ENCODE measurements around the gene PSME2. TPM values are rescaled to one million over a fixed set of nuclear protein-coding genes. Genes with fewer than 3 reads are reported as not detected.
A peak's percentile ranks its signal among the peaks of the same experiment; 100 is the strongest.

PSME2 gene
- polyA plus RNA-seq, 3 donors: 237 to 593 (median 579) TPM

- Histone ChIP-seq H3K4me3 (replicated peaks in 1 of 3; ENCODE audit: low read depth in 2 of 3, low read length in 3 of 3) (peak overlapping the region; percentile 84 to 100 (median 89)), H3K9ac (ENCODE audit: insufficient read depth, low read length, poor library complexity, severe bottlenecking) (peak overlapping the region; percentile 93), H3K27me3 (ENCODE audit: control insufficient read depth in 2 of 2, insufficient read depth in 2 of 2, low read length in 2 of 2) (no peaks in the 10 kb centered on the region), H4K20me1 (ENCODE audit: insufficient read depth, low read length) (peaks cover 59% of the 10 kb centered on the region), H2AFZ (ENCODE audit: insufficient read depth, low read depth, low read length, poor library complexity, severe bottlenecking) (peak overlapping the region; percentile 93), H3K4me2 (replicated peaks; ENCODE audit: extremely low read depth, low read length, poor library complexity, severe bottlenecking) (peak overlapping the region; percentile 98), H3K36me3 (replicated peaks in 1 of 2; ENCODE audit: control insufficient read depth in 1 of 2, insufficient read depth in 2 of 2, low read length in 2 of 2) (peaks cover 36 to 49% of the 10 kb centered on the region in 2 donors), H3K27ac (ENCODE audit: low read depth in 1 of 2, low read length in 2 of 2) (peak overlapping the region; percentile 84 to 89), H3K4me1 (ENCODE audit: control insufficient read depth in 1 of 2, insufficient read depth in 2 of 2, low read length in 2 of 2) (peaks cover 34 to 50% of the 10 kb centered on the region in 2 donors), H3K9me3 (replicated peaks in 1 of 2; ENCODE audit: control insufficient read depth in 1 of 2, insufficient read depth in 1 of 2, low read length in 2 of 2) (no peaks in the 10 kb centered on the region), H3K79me2 (ENCODE audit: insufficient read depth, low read length) (peaks cover 70% of the 10 kb centered on the region)
- intact Hi-C loops (cut with micrococcal nuclease): loop anchor here in 1 of 2 donors (2.0 kb wide), 1 partner anchor 15 kb away; the partner anchor contains the start of gene IRF9
- peaks cover 50 to 52% of the 10 kb centered on the region in 2 donors for H3K36me3 Mint-ChIP-seq
- TF ChIP-seq, protein P1, sequence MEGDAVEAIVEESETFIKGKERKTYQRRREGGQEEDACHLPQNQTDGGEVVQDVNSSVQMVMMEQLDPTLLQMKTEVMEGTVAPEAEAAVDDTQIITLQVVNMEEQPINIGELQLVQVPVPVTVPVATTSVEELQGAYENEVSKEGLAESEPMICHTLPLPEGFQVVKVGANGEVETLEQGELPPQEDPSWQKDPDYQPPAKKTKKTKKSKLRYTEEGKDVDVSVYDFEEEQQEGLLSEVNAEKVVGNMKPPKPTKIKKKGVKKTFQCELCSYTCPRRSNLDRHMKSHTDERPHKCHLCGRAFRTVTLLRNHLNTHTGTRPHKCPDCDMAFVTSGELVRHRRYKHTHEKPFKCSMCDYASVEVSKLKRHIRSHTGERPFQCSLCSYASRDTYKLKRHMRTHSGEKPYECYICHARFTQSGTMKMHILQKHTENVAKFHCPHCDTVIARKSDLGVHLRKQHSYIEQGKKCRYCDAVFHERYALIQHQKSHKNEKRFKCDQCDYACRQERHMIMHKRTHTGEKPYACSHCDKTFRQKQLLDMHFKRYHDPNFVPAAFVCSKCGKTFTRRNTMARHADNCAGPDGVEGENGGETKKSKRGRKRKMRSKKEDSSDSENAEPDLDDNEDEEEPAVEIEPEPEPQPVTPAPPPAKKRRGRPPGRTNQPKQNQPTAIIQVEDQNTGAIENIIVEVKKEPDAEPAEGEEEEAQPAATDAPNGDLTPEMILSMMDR (IDR thresholded peaks at IDR 0.05): no peak
- H3K27ac Mint-ChIP-seq: peak overlapping the region; percentile 95 to 99 (median 97)
- 0% methylated on average over 2 of the region's 9 CpGs for WGBS (ENCODE audit: insufficient coverage)
- H3K9me3 Mint-ChIP-seq: no peaks in the 10 kb centered on the region
- H3K27me3 Mint-ChIP-seq (ENCODE audit: low read depth in 3 of 3): peaks cover 0 to 2% (median 0%) of the 10 kb centered on the region in 3 donors
- peaks cover 48% of the 10 kb centered on the region for H3K4me1 Mint-ChIP-seq
- peak overlapping the region; percentile 98 to 99 for H3K4me3 Mint-ChIP-seq
- DNase-seq: peak in 2 of 3 donors; percentile 29 to 76
These were observed 539 bp downstream of the PSME2 start for GRCh38 chr14:24145690-24146452.

DNA sequence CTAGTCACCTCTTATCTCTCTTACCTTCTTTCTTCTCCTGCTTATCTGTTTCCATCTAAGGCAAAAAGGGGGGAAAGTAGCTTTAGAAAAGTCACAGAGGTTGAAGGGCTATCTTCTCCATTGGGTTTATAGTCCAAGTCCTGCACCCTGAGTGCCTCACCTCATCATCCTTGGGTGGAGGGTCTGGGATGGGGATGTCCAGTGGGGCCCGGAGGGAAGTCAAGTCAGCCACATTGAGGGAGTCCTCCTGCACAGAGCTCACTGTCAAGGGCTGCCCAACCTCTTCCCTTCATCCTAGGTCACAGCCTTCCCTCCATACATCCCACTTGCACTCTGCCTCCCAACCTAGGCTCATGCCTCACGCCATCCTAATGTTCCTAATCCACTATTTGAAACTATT, 1.2 kb downstream of the PSME2 start:
- Histone ChIP-seq H3K27ac (ENCODE audit: low read depth in 1 of 2, low read length in 2 of 2) (peak overlapping the region in 1 of 2 donors; percentile 84), H3K4me3 (replicated peaks in 1 of 3; ENCODE audit: low read depth in 2 of 3, low read length in 3 of 3) (peak overlapping the region in 2 of 3 experiments; percentile 84 to 100)
- TF ChIP-seq, protein P1 (IDR thresholded peaks at IDR 0.05): no peak

More for the DNA sequence above, 1.2 kb downstream of the PSME2 start:
- no peaks in the 10 kb centered on the region for H3K27me3 ChIP-seq (ENCODE audit: control insufficient read depth in 2 of 2, insufficient read depth in 2 of 2, low read length in 2 of 2)
- WGBS (ENCODE audit: insufficient coverage): no CpG with 5 or more reads among the region's 2 CpGs
- Mint-ChIP-seq H3K36me3 (peaks cover 43 to 46% of the 10 kb centered on the region in 2 donors), H3K27me3 (ENCODE audit: low read depth in 3 of 3) (peaks cover 0 to 2% (median 1%) of the 10 kb centered on the region in 3 donors), H3K4me1 (peaks cover 55% of the 10 kb centered on the region), H3K27ac (peak overlapping the region in 5 of 7 donors; percentile 14 to 99 (median 96)), H3K9me3 (no peaks in the 10 kb centered on the region), H3K4me3 (peak overlapping the region; percentile 98 to 99)
- DNase-seq: no peak
- no peak overlapping the region for H2AFZ ChIP-seq (ENCODE audit: insufficient read depth, low read depth, low read length, poor library complexity, severe bottlenecking)
- intact Hi-C loops (cut with micrococcal nuclease): no loop called here
- H3K4me1 ChIP-seq (ENCODE audit: control insufficient read depth in 1 of 2, insufficient read depth in 2 of 2, low read length in 2 of 2): peaks cover 40 to 56% of the 10 kb centered on the region in 2 donors
- H3K9me3 ChIP-seq (replicated peaks in 1 of 2; ENCODE audit: control insufficient read depth in 1 of 2, insufficient read depth in 1 of 2, low read length in 2 of 2): no peaks in the 10 kb centered on the region
- H3K36me3 ChIP-seq (replicated peaks in 1 of 2; ENCODE audit: control insufficient read depth in 1 of 2, insufficient read depth in 2 of 2, low read length in 2 of 2): peaks cover 30 to 42% of the 10 kb centered on the region in 2 donors
- peaks cover 70% of the 10 kb centered on the region for H3K79me2 ChIP-seq (ENCODE audit: insufficient read depth, low read length)
- no peak overlapping the region for H3K9ac ChIP-seq (ENCODE audit: insufficient read depth, low read length, poor library complexity, severe bottlenecking)
- peak overlapping the region; percentile 98 for H3K4me2 ChIP-seq (replicated peaks; ENCODE audit: extremely low read depth, low read length, poor library complexity, severe bottlenecking)
- peaks cover 59% of the 10 kb centered on the region for H4K20me1 ChIP-seq (ENCODE audit: insufficient read depth, low read length)
